BLaER1 treated with 17β-estradiol and CSF1 and Interleukin-3, amounts not matched to agents 10 nM and 100 nM (cell line): Measurements from ENCODE around the gene PRKAR2A.
A peak's percentile ranks its signal among the peaks of the same experiment; 100 is the strongest.
"Not testable (repeated sequence)": the region's sequence is repeated elsewhere in the genome, so short reads cannot be mapped to it uniquely, and the experiment has no call there.

Source experiments
- H3K27ac ChIP-seq, 11 experiments: shearing (Covaris generic); formaldehyde crosslinking; 2 replicates each; pipeline ENCODE4 v1.8.1; 2022
- H3K27me3 ChIP-seq, 11 experiments: shearing (Covaris generic); formaldehyde crosslinking; 2 replicates each; pipeline ENCODE4 v1.8.1; 2022
- H3K36me3 ChIP-seq, 11 experiments: shearing (Covaris generic); formaldehyde crosslinking; 2 replicates each; pipeline ENCODE4 v1.8.1; 2022
- H3K4me1 ChIP-seq, 10 experiments: shearing (Covaris generic); formaldehyde crosslinking; 2 replicates each; pipeline ENCODE4 v1.8.1; 2022
- H3K4me2 ChIP-seq, 11 experiments: shearing (Covaris generic); formaldehyde crosslinking; 2 replicates each; pipeline ENCODE4 v1.8.1; 2022
- H3K4me3 ChIP-seq, 10 experiments: shearing (Covaris generic); formaldehyde crosslinking; 2 replicates each; pipeline ENCODE4 v1.8.1; 2022
- H3K9ac ChIP-seq, 11 experiments: shearing (Covaris generic); formaldehyde crosslinking; 2 replicates each; pipeline ENCODE4 v1.8.1; 2022
- H3K9me3 ChIP-seq, 11 experiments: shearing (Covaris generic); formaldehyde crosslinking; replicated peaks in 1 of 11; 2 replicates each; pipeline ENCODE4 v1.8.1; 2022
- H4K20me1 ChIP-seq, 11 experiments: shearing (Covaris generic); formaldehyde crosslinking; 2 replicates each; pipeline ENCODE4 v1.8.1; 2022
- Cebpa-rat ChIP-seq, 11 experiments: shearing (Covaris generic); IDR thresholded peaks; 2 replicates each; pipeline ENCODE4 v1.8.1; 2022

The PRKAR2A gene

GRCh38 chr3:48776854-48777253, 70.8 kb downstream of the PRKAR2A start:
- no peaks in the 10 kb centered on the region for H4K20me1 ChIP-seq
- H3K9me3 ChIP-seq = no peaks in the 10 kb centered on the region
- no peak overlapping the region for H3K27ac ChIP-seq
- no peaks in the 10 kb centered on the region for H3K4me1 ChIP-seq
- H3K4me2 ChIP-seq = no peak overlapping the region
- no peak for TF ChIP-seq Cebpa-rat (IDR thresholded peaks at IDR 0.05)
- no peak overlapping the region for H3K9ac ChIP-seq
- peaks cover 10 to 74% (median 25%) of the 10 kb centered on the region in 11 experiments; a peak in 21 of 22 replicates for H3K36me3 ChIP-seq
- no peak overlapping the region for H3K4me3 ChIP-seq
- no peaks in the 10 kb centered on the region for H3K27me3 ChIP-seq

DNA sequence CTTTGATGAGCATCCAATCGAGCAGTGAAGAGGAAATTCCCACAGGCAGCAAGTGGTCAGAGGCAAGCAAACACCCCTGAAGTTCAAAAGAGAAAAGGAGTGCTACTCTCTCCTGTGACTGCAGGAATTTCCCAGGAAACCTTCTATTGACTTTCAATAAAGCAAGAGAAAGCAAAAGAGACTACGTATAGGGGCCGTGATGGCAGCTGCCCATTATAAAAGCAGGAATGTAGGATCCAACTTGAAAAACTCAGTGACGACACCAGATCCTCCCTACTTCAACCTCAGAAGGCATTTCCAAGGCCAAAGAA, 77.5 kb downstream of the PRKAR2A start:
- H3K4me3 ChIP-seq = no peak overlapping the region
- peak overlapping the region in 7 of 11 experiments; percentile 7 to 46 (median 19); a peak in 7 of 22 replicates for H3K27ac ChIP-seq

DNA sequence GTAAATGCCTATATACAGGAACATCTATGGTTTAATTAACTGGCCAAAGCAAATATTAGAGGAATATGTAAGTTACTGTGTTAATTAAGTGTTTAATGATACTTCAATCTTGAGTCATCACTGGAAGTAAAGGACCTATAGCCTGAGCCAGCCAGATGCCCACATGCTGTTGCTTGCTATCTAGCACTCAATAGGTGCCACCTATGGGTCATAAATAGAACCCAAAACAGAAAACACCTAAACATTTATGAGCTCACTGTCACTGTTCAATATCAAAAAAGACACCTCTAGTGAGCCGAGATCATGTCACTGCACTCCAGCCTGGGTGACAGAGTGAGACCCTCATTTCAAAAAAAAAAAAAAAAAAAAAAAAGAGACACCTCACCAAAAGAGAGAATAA, 82.3 kb downstream of the PRKAR2A start:
- Histone ChIP-seq H3K36me3 (peaks cover 17 to 91% (median 29%) of the 10 kb centered on the region in 11 experiments; a peak in 21 of 22 replicates), H4K20me1 (peaks cover 0 to 10% (median 0%) of the 10 kb centered on the region in 11 experiments; a peak in 2 of 22 replicates), H3K27ac (no peak overlapping the region), H3K4me2 (no peak overlapping the region), H3K27me3 (no peaks in the 10 kb centered on the region), H3K9ac (no peak overlapping the region), H3K4me3 (no peak overlapping the region), H3K4me1 (peaks cover 9 to 12% (median 10%) of the 10 kb centered on the region in 10 experiments), H3K9me3 (no peaks in the 10 kb centered on the region)
- no peak for TF ChIP-seq Cebpa-rat (IDR thresholded peaks at IDR 0.05)

More for the DNA sequence above, 77.5 kb downstream of the PRKAR2A start:
- peaks cover 0 to 10% (median 0%) of the 10 kb centered on the region in 11 experiments; a peak in 2 of 22 replicates for H4K20me1 ChIP-seq
- H3K36me3 ChIP-seq = peaks cover 20 to 90% (median 32%) of the 10 kb centered on the region in 11 experiments
- H3K4me2 ChIP-seq = peak overlapping the region; percentile 36 to 78 (median 62)
- peaks cover 14 to 20% (median 18%) of the 10 kb centered on the region in 10 experiments for H3K4me1 ChIP-seq
- no peaks in the 10 kb centered on the region for H3K9me3 ChIP-seq
- TF ChIP-seq Cebpa-rat (IDR thresholded peaks at IDR 0.05) = no peak
- H3K9ac ChIP-seq = no peak overlapping the region
- H3K27me3 ChIP-seq = no peaks in the 10 kb centered on the region

GRCh38 chr3:48762816-48763215, 84.9 kb downstream of the PRKAR2A start:
- peaks cover 0 to 5% (median 0%) of the 10 kb centered on the region in 11 experiments; a peak in 1 of 22 replicates for H4K20me1 ChIP-seq
- H3K27ac ChIP-seq = no peak overlapping the region
- H3K4me3 ChIP-seq = no peak overlapping the region
- no peaks in the 10 kb centered on the region for H3K9me3 ChIP-seq
- H3K27me3 ChIP-seq = no peaks in the 10 kb centered on the region
- H3K36me3 ChIP-seq = peaks cover 18 to 98% (median 32%) of the 10 kb centered on the region in 11 experiments; a peak in 21 of 22 replicates
- H3K9ac ChIP-seq = no peak overlapping the region
- no peak overlapping the region for H3K4me2 ChIP-seq
- H3K4me1 ChIP-seq = no peaks in the 10 kb centered on the region
- TF ChIP-seq Cebpa-rat (IDR thresholded peaks at IDR 0.05) = no peak

DNA sequence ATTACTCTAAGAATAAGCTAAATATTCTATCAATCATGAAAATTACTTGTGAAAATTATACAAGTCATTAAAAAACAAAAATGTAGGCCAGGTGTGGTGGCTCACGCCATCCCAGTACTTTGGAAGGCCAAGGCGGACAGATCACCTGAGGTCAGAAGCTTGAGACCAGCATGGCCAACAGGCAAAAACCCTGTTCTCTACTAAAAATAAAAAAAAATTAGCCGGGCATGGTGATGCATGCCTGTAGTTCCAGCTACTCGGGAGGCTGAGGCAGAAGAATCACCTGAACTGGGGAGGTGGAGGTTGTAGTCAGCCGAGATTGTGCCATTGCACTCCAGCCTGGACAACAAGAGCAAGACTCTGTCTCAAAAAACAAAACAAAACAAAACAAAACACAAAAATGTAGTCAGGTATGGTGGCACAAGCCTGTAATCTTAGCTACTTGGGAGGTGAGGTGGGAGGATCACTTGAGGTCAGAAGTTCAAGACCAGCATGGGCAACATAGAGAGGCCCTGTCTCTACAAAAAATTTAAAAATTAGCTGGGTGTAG, 87.6 kb downstream of the PRKAR2A start:
- not testable (repeated sequence) for H3K9ac ChIP-seq, H3K27me3 ChIP-seq, H3K9me3 ChIP-seq, H3K4me1 ChIP-seq, H3K4me2 ChIP-seq, H4K20me1 ChIP-seq, H3K4me3 ChIP-seq, H3K27ac ChIP-seq
- peaks cover 23 to 100% (median 39%) of the 10 kb centered on the region in 11 experiments; a peak in 21 of 22 replicates for H3K36me3 ChIP-seq

DNA sequence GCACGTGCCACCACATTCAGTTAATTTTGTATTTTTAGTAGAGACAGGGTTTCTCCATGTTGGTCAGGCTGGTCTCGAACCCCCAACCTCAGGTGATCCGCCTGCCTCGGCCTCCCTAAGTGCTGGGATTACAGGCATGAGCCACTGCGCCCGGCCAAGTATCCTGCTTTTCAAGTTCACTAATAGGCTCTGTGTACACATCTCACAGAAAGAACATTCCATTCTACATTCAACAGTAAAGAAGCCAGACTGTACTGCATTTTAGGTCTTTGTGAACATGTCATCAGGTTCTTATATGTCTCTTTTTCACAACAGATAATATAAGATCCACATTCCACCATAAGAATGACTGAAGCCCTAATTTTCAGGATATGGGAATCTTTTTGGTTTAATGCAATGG, 88.1 kb downstream of the PRKAR2A start:
- not testable (repeated sequence) for H3K9ac ChIP-seq, H3K9me3 ChIP-seq, H3K27me3 ChIP-seq, H3K4me2 ChIP-seq, H4K20me1 ChIP-seq, H3K4me3 ChIP-seq, H3K27ac ChIP-seq, H3K4me1 ChIP-seq
- H3K36me3 ChIP-seq = peaks cover 17 to 98% (median 34%) of the 10 kb centered on the region in 11 experiments; a peak in 21 of 22 replicates

DNA sequence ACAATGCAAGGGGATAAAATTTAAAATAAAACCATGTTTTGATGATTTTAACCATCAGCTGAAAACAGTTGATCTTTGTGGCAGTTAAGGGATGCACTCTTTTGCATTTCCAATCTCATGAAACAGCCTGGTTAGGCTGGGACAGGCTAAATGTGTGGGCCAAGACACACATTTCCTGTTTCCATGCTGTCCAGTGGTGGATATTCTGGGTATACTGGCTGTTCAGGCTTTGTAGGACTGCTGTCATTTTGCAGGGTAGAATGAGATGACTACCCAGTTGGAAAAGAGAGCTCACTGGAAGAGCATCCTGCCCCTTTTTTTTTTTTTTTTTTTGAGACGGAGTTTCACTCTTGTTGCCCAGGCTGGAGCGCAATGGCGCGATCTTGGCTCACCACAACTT, 88.6 kb downstream of the PRKAR2A start:
- TF ChIP-seq Cebpa-rat (IDR thresholded peaks at IDR 0.05) = no peak

GRCh38 chr3:48756640-48757039, 91.0 kb downstream of the PRKAR2A start:
- Histone ChIP-seq H3K9me3 (no peaks in the 10 kb centered on the region), H3K27me3 (no peaks in the 10 kb centered on the region), H3K27ac (no peak overlapping the region), H4K20me1 (no peaks in the 10 kb centered on the region), H3K36me3 (peaks cover 11 to 93% (median 28%) of the 10 kb centered on the region in 11 experiments), H3K4me3 (no peak overlapping the region), H3K9ac (no peak overlapping the region), H3K4me2 (no peak overlapping the region), H3K4me1 (peaks cover 0 to 9% (median 0%) of the 10 kb centered on the region in 10 experiments; a peak in 7 of 20 replicates)
- TF ChIP-seq Cebpa-rat (IDR thresholded peaks at IDR 0.05) = no peak

More for the DNA sequence above, 88.6 kb downstream of the PRKAR2A start:
- Histone ChIP-seq H4K20me1 (no peaks in the 10 kb centered on the region), H3K4me2 (no peak overlapping the region), H3K9me3 (no peaks in the 10 kb centered on the region), H3K27ac (no peak overlapping the region), H3K9ac (no peak overlapping the region), H3K4me1 (peaks cover 0 to 8% (median 0%) of the 10 kb centered on the region in 10 experiments; a peak in 3 of 20 replicates), H3K4me3 (no peak overlapping the region), H3K27me3 (no peaks in the 10 kb centered on the region), H3K36me3 (peaks cover 13 to 97% (median 30%) of the 10 kb centered on the region in 11 experiments; a peak in 20 of 22 replicates)

DNA sequence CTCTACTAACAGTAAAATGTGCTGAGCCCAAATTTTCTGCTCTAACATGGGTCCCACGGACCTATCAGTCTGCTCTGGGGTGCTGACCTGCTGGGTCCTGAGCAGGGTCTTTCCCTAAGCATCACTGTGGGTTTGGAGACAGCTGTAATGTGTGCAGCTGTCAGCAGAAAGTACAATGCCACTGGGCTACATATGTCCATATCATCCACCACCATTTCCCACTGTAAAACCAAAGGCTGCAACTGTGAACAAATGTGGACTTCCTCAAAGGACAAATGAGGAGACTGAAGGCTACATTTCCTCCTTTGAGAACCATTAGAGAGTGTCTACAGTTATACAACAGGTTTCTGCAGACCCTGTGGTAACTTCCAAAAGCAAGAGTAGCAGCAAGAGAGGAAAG, 96.8 kb downstream of the PRKAR2A start:
- Histone ChIP-seq H3K4me1 (peaks cover 0 to 57% (median 6%) of the 10 kb centered on the region in 10 experiments; a peak in 12 of 20 replicates), H3K9me3 (peaks cover 0 to 2% (median 0%) of the 10 kb centered on the region in 11 experiments; a peak in 3 of 22 replicates), H4K20me1 (no peaks in the 10 kb centered on the region), H3K4me2 (peak overlapping the region in 2 of 11 experiments; percentile 80 to 87; a peak in 4 of 22 replicates), H3K27ac (no peak overlapping the region; a peak in 1 of 22 replicates), H3K27me3 (no peaks in the 10 kb centered on the region), H3K4me3 (no peak overlapping the region), H3K9ac (no peak overlapping the region), H3K36me3 (peaks cover 16 to 62% (median 43%) of the 10 kb centered on the region in 11 experiments)
- no peak for TF ChIP-seq Cebpa-rat (IDR thresholded peaks at IDR 0.05)

DNA sequence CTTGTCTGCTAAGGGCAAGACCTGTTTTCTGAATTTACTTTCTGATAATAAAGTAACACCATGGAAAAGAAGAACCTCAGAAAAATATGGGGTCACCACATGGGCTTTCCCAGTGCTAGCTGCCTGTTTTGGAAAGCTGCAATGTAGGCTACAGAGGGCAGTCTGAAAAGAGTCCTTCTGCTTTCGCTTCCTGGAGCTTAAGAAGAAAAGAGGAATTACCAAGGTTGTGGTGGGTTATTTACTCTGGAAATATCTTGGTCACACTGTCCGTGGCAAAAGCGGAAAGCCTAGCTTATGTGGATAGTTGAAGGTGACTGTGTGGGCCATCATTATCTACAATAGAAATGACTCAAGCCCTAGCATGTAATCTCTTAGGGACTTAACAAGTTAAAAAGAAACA, 98.9 kb downstream of the PRKAR2A start:
- H3K27ac ChIP-seq = peak overlapping the region in 3 of 11 experiments; percentile 7 to 31 (median 16); a peak in 3 of 22 replicates
- peak overlapping the region in 5 of 11 experiments; percentile 35 to 87 (median 60); a peak in 9 of 22 replicates for H3K4me2 ChIP-seq
- peaks cover 14 to 63% (median 47%) of the 10 kb centered on the region in 11 experiments for H3K36me3 ChIP-seq
- no peaks in the 10 kb centered on the region for H4K20me1 ChIP-seq
- H3K4me1 ChIP-seq = peaks cover 0 to 57% (median 4%) of the 10 kb centered on the region in 10 experiments; a peak in 9 of 20 replicates
- H3K9ac ChIP-seq = peak overlapping the region in 1 of 11 experiments; percentile 41; a peak in 2 of 22 replicates
- H3K9me3 ChIP-seq = peaks cover 0 to 11% (median 0%) of the 10 kb centered on the region in 11 experiments; a peak in 6 of 22 replicates
- no peak overlapping the region for H3K4me3 ChIP-seq
- H3K27me3 ChIP-seq = no peaks in the 10 kb centered on the region
- TF ChIP-seq Cebpa-rat (IDR thresholded peaks at IDR 0.05) = no peak
